Gastrocnemius medialis (tissue), 4 donors: ENCODE results near the gene APOH. TPM values are rescaled to one million over a fixed set of nuclear protein-coding genes. Genes with fewer than 3 reads are reported as not detected.

Experiments
- ATAC-seq, 2 donors: fragments of 150-250 bp; one replicate each; pipeline ENCODE4 v1.9.1; 2016
- DNase-seq, 2 donors: peaks; one replicate each; pipeline ENCODE4 v3.0.0-alpha.2; 2019
- H3K27ac ChIP-seq, 4 donors: fragments of 200-600 bp; sonication (generic); 1 replicate in 1 of 4; 2 replicates in 3 of 4; pipeline ENCODE4 v1.5.1; 2016 to 2018; ENCODE audit warnings: mild to moderate bottlenecking in 2 of 4, moderate library complexity in 1 of 4
- H3K27me3 ChIP-seq, 3 donors: fragments of 200-600 bp; sonication (generic) in 2 of 3; 1 replicate in 1 of 3; 2 replicates in 2 of 3; pipeline versions ENCODE4 v1.5.1 to v1.6.0; 2016 to 2019; ENCODE audit warnings: mild to moderate bottlenecking in 1 of 3, moderate library complexity in 1 of 3
- H3K36me3 ChIP-seq, 2 donors: fragments of 200-600 bp; sonication (generic) in 1 of 2; one replicate each; pipeline ENCODE4 v1.5.1; 2017 to 2018
- H3K4me1 ChIP-seq, 2 donors: fragments of 200-600 bp; sonication (generic) in 1 of 2; one replicate each; pipeline ENCODE4 v1.5.1; 2016 to 2017; ENCODE audit warnings: mild to moderate bottlenecking in 2 of 2
- H3K4me3 ChIP-seq, 4 donors: fragments of 200-600 bp; sonication (generic) in 3 of 4; 1 replicate in 1 of 4; 2 replicates in 3 of 4; pipeline ENCODE4 v1.5.1; 2016 to 2019; ENCODE audit warnings: mild to moderate bottlenecking in 2 of 4
- H3K9me3 ChIP-seq, 3 donors: fragments of 200-600 bp; sonication (generic) in 2 of 3; 1 replicate in 1 of 3; 2 replicates in 2 of 3; pipeline ENCODE4 v1.5.1; 2016 to 2019
- CTCF ChIP-seq, 5 experiments: fragments of 450-650 bp in 3 of 5; fragments of 200-600 bp in 2 of 5; sonication (generic) in 2 of 5; IDR thresholded peaks in 4 of 5; conservative IDR thresholded peaks in 1 of 5; 1 replicate in 4 of 5; 2 replicates in 1 of 5; pipeline ENCODE4 v1.5.1; 2016 to 2019; ENCODE audit warnings: antibody characterized with exemption in 5 of 5, mild to moderate bottlenecking in 3 of 5, moderate library complexity in 3 of 5
- POLR2A ChIP-seq, 2 donors: fragments of 450-650 bp; IDR thresholded peaks; one replicate each; pipeline ENCODE4 v1.6.1; 2017; ENCODE audit warnings: antibody characterized with exemption in 2 of 2, mild to moderate bottlenecking in 2 of 2, moderate library complexity in 2 of 2
- in situ Hi-C, 4 donors: fragments of 200-750 bp; cut with MboI; loops; one replicate each; pipeline versions ENCODE4 v1.15.0 to v1.8.0; 2017; ENCODE audit warnings: low sequenced_read_pairs in 4 of 4
- intact Hi-C: fragments of 100-400 bp; cut with DNase I; formaldehyde crosslinking; loops from one replicate; pipeline ENCODE4 v1.15.1; 2023; ENCODE audit warnings: low total_unique reads
- total RNA-seq, 4 donors: library from RNA; depleted of rRNA; stranded (reverse); fragments of >200 nt; gene quantifications; one replicate each; pipeline versions ENCODE4 v1.1.0 to v1.2.3, GENCODE V29; 2016

APOH gene
- total RNA-seq, 4 donors from 2014 or later: 4.4 to 11.5 TPM; not detected in 2

GRCh38 chr17:66248285-66248684 is 19.1 kb upstream of the APOH start:
- no peak for DNase-seq
- intact Hi-C loops: no loop called here
- no peaks in the 10 kb centered on the region for H3K4me1 ChIP-seq
- in situ Hi-C loops: loop anchor here in 1 of 4 donors (25.0 kb wide), 1 partner anchor 664 kb away; no protein-coding TSS in a partner anchor
- H3K9me3 ChIP-seq: no peaks in the 10 kb centered on the region
- ATAC-seq: no peak
- TF ChIP-seq CTCF (IDR thresholded peaks at IDR 0.05 in 4 of 5, conservative IDR thresholded peaks at IDR 0.05 in 1 of 5) (no peak), POLR2A (IDR thresholded peaks at IDR 0.05) (no peak)
- H3K27ac ChIP-seq: no peak overlapping the region
- H3K4me3 ChIP-seq: no peak overlapping the region
- H3K27me3 ChIP-seq: no peaks in the 10 kb centered on the region
- H3K36me3 ChIP-seq: no peaks in the 10 kb centered on the region

GRCh38 chr17:66241839-66242238 is 12.6 kb upstream of the APOH start:
- Histone ChIP-seq H3K27me3 (no peaks in the 10 kb centered on the region), H3K4me1 (no peaks in the 10 kb centered on the region), H3K27ac (no peak overlapping the region), H3K36me3 (no peaks in the 10 kb centered on the region), H3K4me3 (no peak overlapping the region), H3K9me3 (no peaks in the 10 kb centered on the region)
- intact Hi-C loops: no loop called here
- DNase-seq (no peak), ATAC-seq (no peak)
- in situ Hi-C loops: loop anchor here in 1 of 4 donors (25.0 kb wide), 1 partner anchor 670 kb away; no protein-coding TSS in a partner anchor
- TF ChIP-seq POLR2A (IDR thresholded peaks at IDR 0.05): no peak
- no peak for TF ChIP-seq CTCF (IDR thresholded peaks at IDR 0.05 in 4 of 5, conservative IDR thresholded peaks at IDR 0.05 in 1 of 5)

- Histone ChIP-seq H3K9me3 (no peaks in the 10 kb centered on the region), H3K4me1 (no peaks in the 10 kb centered on the region), H3K27me3 (no peaks in the 10 kb centered on the region), H3K4me3 (no peak overlapping the region), H3K27ac (no peak overlapping the region), H3K36me3 (no peaks in the 10 kb centered on the region)
- TF ChIP-seq CTCF (IDR thresholded peaks at IDR 0.05 in 4 of 5, conservative IDR thresholded peaks at IDR 0.05 in 1 of 5) (no peak), POLR2A (IDR thresholded peaks at IDR 0.05) (no peak)
- DNase-seq (no peak), ATAC-seq (no peak)
- intact Hi-C loops (no loop called here), in situ Hi-C loops (loop anchor here in 1 of 4 donors (25.0 kb wide), 1 partner anchor 672 kb away; no protein-coding TSS in a partner anchor)
These were observed 11.4 kb upstream of the APOH start for GRCh38 chr17:66240630-66241029.

GRCh38 chr17:66240013-66240412 is 10.8 kb upstream of the APOH start:
- DNase-seq (no peak), ATAC-seq (no peak)
- in situ Hi-C loops (loop anchor here in 1 of 4 donors (25.0 kb wide), 1 partner anchor 672 kb away; no protein-coding TSS in a partner anchor), intact Hi-C loops (no loop called here)
- Histone ChIP-seq H3K36me3 (no peaks in the 10 kb centered on the region), H3K27me3 (no peaks in the 10 kb centered on the region), H3K27ac (no peak overlapping the region), H3K4me3 (no peak overlapping the region), H3K4me1 (no peaks in the 10 kb centered on the region), H3K9me3 (no peaks in the 10 kb centered on the region)
- TF ChIP-seq POLR2A (IDR thresholded peaks at IDR 0.05): no peak
- TF ChIP-seq CTCF (IDR thresholded peaks at IDR 0.05 in 4 of 5, conservative IDR thresholded peaks at IDR 0.05 in 1 of 5): no peak
